ENCODE data around the gene ELL2. TPM values are rescaled to one million over a fixed set of nuclear protein-coding genes. Genes with fewer than 3 reads are reported as not detected.

The ELL2 gene
- total and polyA plus RNA-seq, 7 donors, result 16.2 to 59.8 (median 36.9) TPM

- DNase-seq (no peak), ATAC-seq (no peak)
- Histone ChIP-seq H3K9me3 (no peaks in the 10 kb centered on the region), H3K4me3 (no peak overlapping the region), H3K36me3 (ENCODE audit: insufficient read depth in 1 of 2, low read depth in 1 of 2) (no peaks in the 10 kb centered on the region), H3K4me1 (peaks cover 59% of the 10 kb centered on the region), H3K27ac (peak overlapping the region; percentile 87), H3K27me3 (ENCODE audit: insufficient read depth in 3 of 3, low read length in 2 of 3) (no peaks in the 10 kb centered on the region)
- WGBS, 3 donors, result 76 to 88% (median 83%) methylated on average over 8 of the region's 8 CpGs
- no peak for TF ChIP-seq CTCF (IDR thresholded peaks at IDR 0.05)
- intact Hi-C loops (cut with DNase I), result loop anchor here in 1 of 2 donors (1.0 to 10.0 kb wide), 2 partner anchors 99 to 393 kb away; partner anchors contain the start of gene ELL2
Observed at GRCh38 chr5:95861864-95862561, 99.6 kb downstream of the ELL2 start.

- no peak overlapping the region for H3K4me3 ChIP-seq
- H3K27ac ChIP-seq, result peak overlapping the region; percentile 87
- ATAC-seq (peak; percentile 62 to 71 (median 66)), DNase-seq (peak; percentile 62 to 79)
- 9 to 11% (median 10%) methylated on average over 14 of the region's 14 CpGs for WGBS, 3 donors
- no peaks in the 10 kb centered on the region for H3K27me3 ChIP-seq (ENCODE audit: insufficient read depth in 3 of 3, low read length in 2 of 3)
- no peaks in the 10 kb centered on the region for H3K36me3 ChIP-seq (ENCODE audit: insufficient read depth in 1 of 2, low read depth in 1 of 2)
- TF ChIP-seq CTCF (IDR thresholded peaks at IDR 0.05), result no peak
- H3K4me1 ChIP-seq, result peaks cover 62% of the 10 kb centered on the region
- H3K9me3 ChIP-seq, result no peaks in the 10 kb centered on the region
- intact Hi-C loops (cut with DNase I), result loop anchor here in 1 of 2 donors (1.0 to 10.0 kb wide), 2 partner anchors 100 to 393 kb away; partner anchors contain the start of gene ELL2
Observed at GRCh38 chr5:95861221-95861863, 100.3 kb downstream of the ELL2 start.

- Histone ChIP-seq H3K9me3 (no peaks in the 10 kb centered on the region), H3K27ac (peak overlapping the region; percentile 87)
- WGBS, 3 donors, result 93 to 97% (median 97%) methylated on average over 4 of the region's 4 CpGs
Observed at GRCh38 chr5:95859661-95860060, 102.0 kb downstream of the ELL2 start.

More at GRCh38 chr5:95859661-95860060, 102.0 kb downstream of the ELL2 start:
- TF ChIP-seq CTCF (IDR thresholded peaks at IDR 0.05), result no peak
- Histone ChIP-seq H3K27me3 (ENCODE audit: insufficient read depth in 3 of 3, low read length in 2 of 3) (no peaks in the 10 kb centered on the region), H3K36me3 (ENCODE audit: insufficient read depth in 1 of 2, low read depth in 1 of 2) (no peaks in the 10 kb centered on the region), H3K4me3 (no peak overlapping the region), H3K4me1 (peaks cover 65% of the 10 kb centered on the region)
- intact Hi-C loops (cut with DNase I), result loop anchor here (2.0 to 10.0 kb wide), 7 partner anchors 99 to 745 kb away; partner anchors contain the start of gene ARSK (in 1 of the 2)
- no peak for DNase-seq
- no peak for ATAC-seq

Data from psoas muscle (tissue), 8 donors.